IMR-90 (cell line): Measurements from ENCODE around the gene STX2. TPM values are rescaled to one million over a fixed set of nuclear protein-coding genes. Genes with fewer than 3 reads are reported as not detected.

ENCODE experiments used
- ATAC-seq: fragments of 200-7000 bp; cut with Tn5 transposase; 2 replicates; pipeline ENCODE4 v1.9.1; 2020; ENCODE audit warnings: low read depth, mild to moderate bottlenecking, moderate library complexity
- BruUV-seq: library from RNA; stranded (reverse); fragments of 400-500 nt; replicated peaks from 2 replicates; lab custom pipeline; 2021; lab: Mats Ljungman, UMichigan
- CTCF ChIA-PET: fragments of 300-600 bp; formaldehyde crosslinking; extraction: SDS; loops from one replicate; lab custom pipeline; 2021; ENCODE audit warnings: antibody characterized with exemption; lab: Yijun Ruan, JAX
- POLR2A ChIA-PET: fragments of 300-600 bp; sonication (Branson Sonifier 250); formaldehyde crosslinking; loops from one replicate; lab custom pipeline; 2022; ENCODE audit warnings: antibody characterized with exemption; ENCODE audit not compliant: unreplicated experiment; lab: Charles Lee
- DNase-seq: peaks from one replicate; pipeline ENCODE4 v3.0.0; 2013
- H2AFZ ChIP-seq: replicated peaks from 2 replicates; pipeline ENCODE3; 2013; ENCODE audit warnings: low read length, mild to moderate bottlenecking; ENCODE audit not compliant: poor library complexity
- H2AK5ac ChIP-seq: 2 replicates; pipeline ENCODE4 v1.6.1; 2013; ENCODE audit warnings: low read depth, low read length, inconsistent platforms
- H2AK9ac ChIP-seq: replicated peaks from 2 replicates; pipeline ENCODE3; 2013; ENCODE audit warnings: mild to moderate bottlenecking, low read depth, low read length, moderate library complexity; ENCODE audit not compliant: poor library complexity
- H2BK120ac ChIP-seq: 2 replicates; pipeline ENCODE4 v1.6.1; 2013; ENCODE audit warnings: low read depth, low read length, inconsistent platforms
- H2BK15ac ChIP-seq: 3 replicates; pipeline ENCODE4 v1.6.1; 2013; ENCODE audit warnings: low read depth, low read length, inconsistent platforms
- H2BK20ac ChIP-seq: 2 replicates; pipeline ENCODE4 v1.6.1; 2013; ENCODE audit warnings: low read depth, mild to moderate bottlenecking, inconsistent platforms, low read length, moderate library complexity
- H2BK5ac ChIP-seq: 2 replicates; pipeline ENCODE4 v1.6.1; 2013; ENCODE audit warnings: mild to moderate bottlenecking, low read depth, low read length, inconsistent platforms; ENCODE audit not compliant: poor library complexity, severe bottlenecking
- H3K14ac ChIP-seq: replicated peaks from 2 replicates; pipeline ENCODE4 v1.6.1; 2013; ENCODE audit warnings: low read depth, low read length, inconsistent platforms
- H3K18ac ChIP-seq: 2 replicates; pipeline ENCODE4 v1.6.1; 2013; ENCODE audit warnings: low read depth, low read length, control low read depth
- H3K23ac ChIP-seq: 2 replicates; pipeline ENCODE4 v1.6.1; 2013; ENCODE audit warnings: low read depth, low read length, inconsistent platforms
- H3K27ac ChIP-seq: 2 replicates; pipeline ENCODE4 v1.5.1; 2013; ENCODE audit warnings: mild to moderate bottlenecking, control low read depth, low read length; ENCODE audit not compliant: insufficient read depth
- H3K27me3 ChIP-seq: 2 replicates; pipeline ENCODE4 v1.6.1; 2013; ENCODE audit warnings: low read length; ENCODE audit not compliant: control insufficient read depth, insufficient read depth
- H3K36me3 ChIP-seq: 2 replicates; pipeline ENCODE4 v1.6.1; 2013; ENCODE audit warnings: low read length, mixed read lengths; ENCODE audit not compliant: control insufficient read depth, insufficient read depth
- H3K4ac ChIP-seq: 2 replicates; pipeline ENCODE4 v1.6.1; 2013; ENCODE audit warnings: low read depth, low read length, inconsistent platforms
- H3K4me1 ChIP-seq: 2 replicates; pipeline ENCODE4 v1.6.1; 2013; ENCODE audit warnings: low read length, mixed read lengths; ENCODE audit not compliant: control insufficient read depth, insufficient read depth
- H3K4me2 ChIP-seq: 2 replicates; pipeline ENCODE4 v1.6.1; 2013; ENCODE audit warnings: low read depth, mild to moderate bottlenecking, control low read depth, low read length, moderate library complexity
- H3K4me3 ChIP-seq: 2 replicates; pipeline ENCODE4 v1.5.1; 2013; ENCODE audit warnings: low read depth, mild to moderate bottlenecking, control low read depth, low read length, moderate library complexity; ENCODE audit not compliant: insufficient read depth
- H3K56ac ChIP-seq: 2 replicates; pipeline ENCODE4 v1.6.1; 2013; ENCODE audit warnings: low read length, inconsistent platforms; ENCODE audit not compliant: insufficient read depth; ENCODE audit errors: extremely low read depth
- H3K79me1 ChIP-seq, 2 experiments: 2 replicates each; pipeline ENCODE4 v1.6.1; 2013; ENCODE audit warnings: low read length in 2 of 2, inconsistent platforms in 1 of 2, low read depth in 1 of 2
- H3K9ac ChIP-seq: 2 replicates; pipeline ENCODE4 v1.6.1; 2013; ENCODE audit warnings: low read depth, low read length, control low read depth
- H3K9me1 ChIP-seq: 2 replicates; pipeline ENCODE4 v1.6.1; 2013; ENCODE audit warnings: low read length, inconsistent platforms; ENCODE audit not compliant: insufficient read depth
- H3K9me3 ChIP-seq: 2 replicates; pipeline ENCODE4 v1.6.1; 2013; ENCODE audit warnings: low read length; ENCODE audit not compliant: control insufficient read depth, insufficient read depth
- H4K20me1 ChIP-seq: 2 replicates; pipeline ENCODE4 v1.6.1; 2013; ENCODE audit warnings: low read length, inconsistent platforms; ENCODE audit not compliant: insufficient read depth
- H4K5ac ChIP-seq: 2 replicates; pipeline ENCODE4 v1.6.1; 2013; ENCODE audit warnings: mild to moderate bottlenecking, low read depth, low read length, control low read depth
- H4K8ac ChIP-seq, 2 experiments: 2 replicates each; pipeline ENCODE4 v1.6.1; 2013; ENCODE audit warnings: low read depth in 2 of 2, low read length in 2 of 2, control low read depth in 1 of 2, inconsistent platforms in 1 of 2
- H4K91ac ChIP-seq: 2 replicates; pipeline ENCODE4 v1.6.1; 2013; ENCODE audit warnings: low read depth, low read length, inconsistent platforms; ENCODE audit not compliant: insufficient read depth
- CHD1 ChIP-seq: IDR thresholded peaks from 2 replicates; pipeline ENCODE4 v1.6.1; 2012; ENCODE audit warnings: low read depth, low read length, improper control_type of control experiment
- ELK1 ChIP-seq: fragments of 150-350 bp; IDR thresholded peaks from 2 replicates; pipeline ENCODE4 v1.6.1; 2016; ENCODE audit warnings: low read depth, mild to moderate bottlenecking, low read length, moderate library complexity, borderline replicate concordance
- FOS ChIP-seq: fragments of 150-350 bp; IDR thresholded peaks from 2 replicates; pipeline ENCODE4 v1.6.1; 2016; ENCODE audit warnings: low read depth, low read length
- MAFK ChIP-seq: IDR thresholded peaks from 2 replicates; pipeline ENCODE4 v1.6.1; 2012; ENCODE audit warnings: low read depth, low read length, improper control_type of control experiment
- MAZ ChIP-seq: IDR thresholded peaks from 2 replicates; pipeline ENCODE4 v1.6.1; 2012; ENCODE audit warnings: low read depth, mild to moderate bottlenecking, low read length, improper control_type of control experiment, moderate library complexity, borderline replicate concordance
- NFE2L2 ChIP-seq: fragments of 150-350 bp; IDR thresholded peaks from 2 replicates; pipeline ENCODE4 v1.6.1; 2016; ENCODE audit warnings: low read depth, mild to moderate bottlenecking, low read length
- WGBS, 2 experiments: methylation state at CpG; one replicate each; pipeline versions ENCODE4 v1.1.5 to v1.1.7; 2013; ENCODE audit warnings: missing lambda C conversion rate in 2 of 2; ENCODE audit not compliant: insufficient read length in 1 of 2; ENCODE audit errors: extremely low coverage in 2 of 2; 5-methylcytosine and 5-hydroxymethylcytosine counted together
- dilution Hi-C: fragments of 300-500 bp; cut with HindIII; formaldehyde crosslinking; loops from one replicate; pipeline ENCODE4 v1.14.3; 2018; ENCODE audit warnings: low sequenced_read_pairs; ENCODE audit not compliant: unreplicated experiment
- in situ Hi-C: fragments of 300-500 bp; cut with MboI; formaldehyde crosslinking; loops from 3 replicates; pipeline ENCODE4 v1.14.3; 2019; ENCODE audit warnings: low sequenced_read_pairs, inconsistent platforms, mixed read lengths
- intact Hi-C: fragments of 100-400 bp; cut with micrococcal nuclease; formaldehyde crosslinking; loops from 2 replicates; pipeline ENCODE4 v1.10.0; 2022
- polyA plus RNA-seq, 3 experiments: library from polyadenylated mRNA; depleted of rRNA; stranded (reverse); fragments of >200 nt; gene quantifications; 2 replicates each; pipeline ENCODE4 v1.2.3, GENCODE V29; 2012; ENCODE audit warnings: low replicate concordance in 1 of 3
- total RNA-seq: library from RNA; depleted of rRNA; stranded (reverse); fragments of >200 nt; gene quantifications from 2 replicates; pipeline ENCODE4 v1.2.3, GENCODE V29; 2012
- TF ChIP-seq, protein P1 (sequence below): conservative IDR thresholded peaks from 2 replicates; pipeline ENCODE4 v1.5.1; 2012; ENCODE audit warnings: mild to moderate bottlenecking, low read depth, low read length, improper control_type of control experiment

STX2 gene
- total and polyA plus RNA-seq, 2 of the 4 experiments (the other 2 are of a cell fraction): 26.9 to 32.5 TPM

DNA sequence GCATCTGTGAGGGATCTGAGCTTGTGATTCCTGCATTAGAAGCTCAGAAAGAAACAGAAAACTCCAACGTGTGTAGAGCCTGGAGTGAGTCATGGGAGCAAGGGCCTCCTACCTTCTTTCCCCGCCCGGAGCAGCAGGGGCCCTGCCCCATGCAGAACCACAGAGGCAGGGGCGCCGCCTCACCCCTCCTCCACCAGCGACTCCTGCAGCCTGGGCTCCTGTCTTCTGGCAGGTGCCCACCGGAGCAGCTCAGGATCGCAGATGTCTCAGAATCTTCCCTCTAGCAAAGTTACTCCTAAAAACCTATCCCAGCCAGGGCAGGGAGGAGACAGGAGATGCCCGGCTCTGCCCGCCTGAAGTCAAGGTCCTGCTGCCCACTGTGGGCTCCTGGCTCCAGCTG, 58.7 kb downstream of the STX2 start:
- intact Hi-C loops (no loop called here), in situ Hi-C loops (no loop called here), dilution Hi-C loops (no loop called here)
- Histone ChIP-seq H3K9me1 (no peaks in the 10 kb centered on the region; the same call in 1 of the 2 replicates), H3K4ac (no peak overlapping the region), H4K20me1 (0 out of 2 replicates have a peak, but pooled peaks cover 3% of the 10 kb centered on the region), H2AFZ (no peak overlapping the region), H3K9me3 (no peaks in the 10 kb centered on the region; the same call in 1 of the 2 replicates), H3K79me1 (no peaks in the 10 kb centered on the region), H4K8ac (no peak overlapping the region), H4K91ac (no peak overlapping the region), H3K4me2 (no peak overlapping the region), H2BK120ac (no peak overlapping the region), H2BK20ac (no peak overlapping the region), H3K36me3 (peaks cover 4% of the 10 kb centered on the region; the same call in 1 of the 2 replicates), H3K27ac (no peak overlapping the region), H3K27me3 (no peaks in the 10 kb centered on the region), H3K14ac (no peak overlapping the region), H4K5ac (no peak overlapping the region), H3K18ac (no peak overlapping the region), H3K4me1 (no peaks in the 10 kb centered on the region; the same call in 1 of the 2 replicates), H3K56ac (no peak overlapping the region), H3K23ac (no peak overlapping the region), H3K4me3 (no peak overlapping the region), H2AK5ac (no peak overlapping the region), H2BK5ac (no peak overlapping the region), H2AK9ac (no peak overlapping the region), H3K9ac (no peak overlapping the region), H2BK15ac (no peak overlapping the region)
- no peak for ATAC-seq
- CTCF ChIA-PET: no interaction called here
- TF ChIP-seq FOS (no peak), MAFK (no peak), NFE2L2 (no peak), MAZ (no peak), ELK1 (no peak), CHD1 (no peak)
- TF ChIP-seq, protein P1, sequence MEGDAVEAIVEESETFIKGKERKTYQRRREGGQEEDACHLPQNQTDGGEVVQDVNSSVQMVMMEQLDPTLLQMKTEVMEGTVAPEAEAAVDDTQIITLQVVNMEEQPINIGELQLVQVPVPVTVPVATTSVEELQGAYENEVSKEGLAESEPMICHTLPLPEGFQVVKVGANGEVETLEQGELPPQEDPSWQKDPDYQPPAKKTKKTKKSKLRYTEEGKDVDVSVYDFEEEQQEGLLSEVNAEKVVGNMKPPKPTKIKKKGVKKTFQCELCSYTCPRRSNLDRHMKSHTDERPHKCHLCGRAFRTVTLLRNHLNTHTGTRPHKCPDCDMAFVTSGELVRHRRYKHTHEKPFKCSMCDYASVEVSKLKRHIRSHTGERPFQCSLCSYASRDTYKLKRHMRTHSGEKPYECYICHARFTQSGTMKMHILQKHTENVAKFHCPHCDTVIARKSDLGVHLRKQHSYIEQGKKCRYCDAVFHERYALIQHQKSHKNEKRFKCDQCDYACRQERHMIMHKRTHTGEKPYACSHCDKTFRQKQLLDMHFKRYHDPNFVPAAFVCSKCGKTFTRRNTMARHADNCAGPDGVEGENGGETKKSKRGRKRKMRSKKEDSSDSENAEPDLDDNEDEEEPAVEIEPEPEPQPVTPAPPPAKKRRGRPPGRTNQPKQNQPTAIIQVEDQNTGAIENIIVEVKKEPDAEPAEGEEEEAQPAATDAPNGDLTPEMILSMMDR: no peak
- POLR2A ChIA-PET: no interaction called here
- DNase-seq: no peak
- no TSS peak for BruUV-seq
- WGBS, 2 experiments: no CpG with 5 or more reads among the region's 10 CpGs
